ENCODE data around the gene MARS1.
A peak's percentile ranks its signal among the peaks of the same experiment; 100 is the strongest.

The MARS1 gene

DNA sequence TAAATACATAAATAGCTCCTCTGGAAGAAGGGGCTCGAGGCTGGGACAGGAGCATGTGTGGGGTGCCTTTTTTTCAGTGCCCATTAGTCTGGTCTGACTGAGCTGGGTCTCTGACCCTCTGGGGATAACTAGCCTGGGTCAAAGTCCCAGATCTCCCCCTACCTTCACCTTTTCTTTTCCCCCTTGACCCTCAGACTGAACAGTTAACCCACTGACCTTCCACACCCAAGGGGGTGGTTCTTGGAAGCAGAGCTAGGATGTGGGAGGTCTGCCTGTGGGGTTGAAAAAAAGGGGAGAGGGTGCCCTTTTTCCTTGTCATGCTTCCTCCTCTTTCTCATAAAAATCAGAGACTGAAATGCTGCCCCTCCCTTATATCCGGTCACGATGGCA is 29.2 kb upstream of the MARS1 start:
- no peak for DNase-seq (ENCODE audit: low read depth)

DNA sequence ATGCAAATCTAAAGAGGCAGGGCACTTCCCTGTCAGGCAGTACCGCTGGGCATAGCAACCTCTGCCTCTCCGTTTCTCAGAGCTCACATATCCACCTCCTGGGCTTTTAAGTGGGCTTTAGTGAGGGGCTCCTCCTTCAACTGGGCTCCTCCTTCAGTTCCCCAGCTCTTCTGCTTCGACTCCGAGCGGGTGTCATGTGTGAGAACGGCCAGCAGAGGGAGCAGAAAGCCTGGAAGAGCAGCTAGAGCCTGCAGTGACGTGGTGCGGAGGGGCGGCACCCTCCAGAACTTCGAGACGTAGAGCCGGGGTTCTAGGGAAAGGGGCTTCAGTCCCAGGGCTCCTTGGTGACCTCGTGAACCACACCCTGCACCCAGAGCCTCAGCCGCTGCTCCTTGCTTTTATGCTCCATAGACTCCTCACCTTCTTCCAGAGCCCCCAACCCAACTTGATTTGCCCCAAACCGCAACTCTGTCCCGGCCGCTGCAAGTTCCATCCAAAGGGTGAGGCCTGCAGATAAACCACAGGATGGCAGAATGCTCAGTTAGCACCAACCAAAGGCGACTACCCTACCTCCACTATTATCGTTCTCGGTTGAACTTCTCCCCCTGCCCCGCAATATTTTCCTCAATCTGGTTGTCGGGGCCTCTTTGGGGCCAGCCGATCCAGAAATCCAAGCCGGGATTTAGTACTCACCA is 28.7 kb upstream of the MARS1 start:
- DNase-seq (ENCODE audit: low read depth) = peak; percentile 96

DNA sequence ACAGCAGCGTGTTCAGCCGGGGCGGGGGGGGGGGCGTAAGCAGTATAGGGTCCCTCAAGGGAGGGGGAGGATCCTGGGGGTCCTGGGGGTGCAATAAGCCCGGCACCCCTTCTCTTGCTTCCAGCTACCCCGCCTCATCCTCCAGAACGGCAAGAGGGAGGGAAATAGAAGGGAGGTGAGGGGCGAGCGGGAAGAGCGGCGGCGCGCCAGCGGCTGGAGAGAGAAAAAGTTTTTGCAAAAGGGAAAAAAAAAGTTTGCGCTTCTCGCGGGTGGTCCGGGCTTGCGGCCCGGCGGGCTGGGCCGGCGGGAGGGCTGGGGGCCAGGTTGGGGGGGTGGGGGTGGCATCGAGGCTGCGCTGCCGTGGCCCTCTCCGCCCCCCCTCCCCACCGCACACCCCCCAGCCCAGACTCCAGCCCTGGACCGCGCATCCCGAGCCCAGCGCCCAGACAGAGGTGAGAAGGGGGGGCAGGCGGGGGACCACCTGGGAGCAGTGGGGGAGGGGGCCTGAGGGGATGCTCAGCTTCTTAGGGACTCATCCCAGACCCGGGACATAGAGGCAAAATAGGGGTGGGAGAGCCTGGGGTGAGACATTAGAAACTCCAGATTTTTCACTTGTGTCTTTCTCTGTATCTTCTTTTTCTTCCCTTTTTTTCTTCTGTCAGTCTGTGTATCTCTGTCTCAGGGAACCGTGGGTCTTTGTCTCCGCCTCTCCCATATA is 28.0 kb upstream of the MARS1 start, which contains the start of gene GLI1:
GLI1 (plus strand) TSS at position 36 of the 718 bp plus-strand sequence. CDS start 3,907 bp downstream, outside the sequence.
- DNase-seq (ENCODE audit: low read depth) = no peak

GRCh38 chr12:57460468-57460784 is 27.4 kb upstream of the MARS1 start:
- DNase-seq (ENCODE audit: low read depth) = no peak

GRCh38 chr12:57460841-57461275 is 27.0 kb upstream of the MARS1 start:
- DNase-seq (ENCODE audit: low read depth) = no peak

GRCh38 chr12:57461276-57461916 is 26.5 kb upstream of the MARS1 start:
- DNase-seq (ENCODE audit: low read depth) = peak; percentile 75

- no peak for DNase-seq (ENCODE audit: low read depth)
Observed at GRCh38 chr12:57461917-57462250, 26.0 kb upstream of the MARS1 start.

DNA sequence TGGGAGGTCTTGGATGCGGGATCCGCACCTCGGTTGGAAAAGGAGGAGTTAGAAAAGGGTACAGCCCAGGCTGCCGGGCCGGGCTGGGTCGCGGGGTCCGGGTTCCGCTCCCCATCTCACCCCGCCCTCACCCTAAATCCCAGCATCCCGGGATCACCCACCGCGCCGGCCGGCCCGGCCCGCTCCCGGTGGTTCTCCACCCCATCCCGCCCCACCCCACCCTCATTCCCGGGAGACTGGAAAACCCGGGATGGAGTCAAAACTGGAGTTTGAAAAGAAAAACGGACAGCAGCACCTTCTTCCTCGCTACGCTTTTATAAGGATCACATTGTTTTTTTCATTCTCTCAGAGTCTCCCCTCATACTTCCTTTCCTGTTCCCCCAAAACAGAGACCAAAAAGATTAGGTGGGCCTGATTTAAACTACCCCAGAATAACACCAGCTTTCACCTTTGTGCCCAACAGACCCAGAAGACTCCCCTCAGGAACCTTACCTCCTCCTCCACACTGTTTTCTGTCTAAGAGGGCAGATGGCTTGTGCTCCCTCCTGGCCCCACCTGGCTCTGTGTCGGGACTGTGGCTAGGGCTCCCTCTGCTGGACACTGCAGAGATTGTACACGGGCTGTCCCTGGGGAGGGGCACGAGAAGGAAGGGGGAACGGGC is 25.5 kb upstream of the MARS1 start:
- peak; percentile 89 for DNase-seq (ENCODE audit: low read depth)

GRCh38 chr12:57462912-57463253 is 25.0 kb upstream of the MARS1 start:
- no peak for DNase-seq (ENCODE audit: low read depth)

DNA sequence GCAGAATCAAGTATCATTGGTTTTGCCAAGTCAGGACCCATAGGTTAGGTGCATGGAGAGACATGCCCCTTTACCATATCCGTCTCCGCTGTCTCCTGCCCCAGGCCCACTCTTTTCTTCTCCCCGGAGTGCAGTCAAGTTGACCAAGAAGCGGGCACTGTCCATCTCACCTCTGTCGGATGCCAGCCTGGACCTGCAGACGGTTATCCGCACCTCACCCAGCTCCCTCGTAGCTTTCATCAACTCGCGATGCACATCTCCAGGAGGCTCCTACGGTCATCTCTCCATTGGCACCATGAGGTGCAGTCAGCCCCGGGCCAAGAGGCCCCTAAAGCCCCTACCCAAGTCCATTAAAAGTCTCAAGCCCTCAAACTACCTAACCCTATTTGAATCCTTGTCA is 23.3 kb upstream of the MARS1 start:
- no peak for DNase-seq (ENCODE audit: low read depth)

- DNase-seq (ENCODE audit: low read depth) = no peak
Observed at GRCh38 chr12:57465030-57465746, 22.7 kb upstream of the MARS1 start.

GRCh38 chr12:57465747-57466505 is 21.9 kb upstream of the MARS1 start:
- no peak for DNase-seq (ENCODE audit: low read depth)

- no peak for DNase-seq (ENCODE audit: low read depth)
Observed at GRCh38 chr12:57467212-57467874, 20.5 kb upstream of the MARS1 start.

- no peak for DNase-seq (ENCODE audit: low read depth)
Observed at GRCh38 chr12:57467915-57468314, 20.0 kb upstream of the MARS1 start.

- DNase-seq (ENCODE audit: low read depth) = no peak
Observed at GRCh38 chr12:57469296-57470164, 18.3 kb upstream of the MARS1 start.

DNA sequence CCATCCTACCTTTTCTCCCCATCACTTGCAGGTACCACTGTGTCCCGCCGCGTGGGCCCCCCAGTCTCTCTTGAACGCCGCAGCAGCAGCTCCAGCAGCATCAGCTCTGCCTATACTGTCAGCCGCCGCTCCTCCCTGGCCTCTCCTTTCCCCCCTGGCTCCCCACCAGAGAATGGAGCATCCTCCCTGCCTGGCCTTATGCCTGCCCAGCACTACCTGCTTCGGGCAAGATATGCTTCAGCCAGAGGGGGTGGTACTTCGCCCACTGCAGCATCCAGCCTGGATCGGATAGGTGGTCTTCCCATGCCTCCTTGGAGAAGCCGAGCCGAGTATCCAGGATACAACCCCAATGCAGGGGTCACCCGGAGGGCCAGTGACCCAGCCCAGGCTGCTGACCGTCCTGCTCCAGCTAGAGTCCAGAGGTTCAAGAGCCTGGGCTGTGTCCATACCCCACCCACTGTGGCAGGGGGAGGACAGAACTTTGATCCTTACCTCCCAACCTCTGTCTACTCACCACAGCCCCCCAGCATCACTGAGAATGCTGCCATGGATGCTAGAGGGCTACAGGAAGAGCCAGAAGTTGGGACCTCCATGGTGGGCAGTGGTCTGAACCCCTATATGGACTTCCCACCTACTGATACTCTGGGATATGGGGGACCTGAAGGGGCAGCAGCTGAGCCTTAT is 17.4 kb upstream of the MARS1 start:
- no peak for DNase-seq (ENCODE audit: low read depth)

DNA sequence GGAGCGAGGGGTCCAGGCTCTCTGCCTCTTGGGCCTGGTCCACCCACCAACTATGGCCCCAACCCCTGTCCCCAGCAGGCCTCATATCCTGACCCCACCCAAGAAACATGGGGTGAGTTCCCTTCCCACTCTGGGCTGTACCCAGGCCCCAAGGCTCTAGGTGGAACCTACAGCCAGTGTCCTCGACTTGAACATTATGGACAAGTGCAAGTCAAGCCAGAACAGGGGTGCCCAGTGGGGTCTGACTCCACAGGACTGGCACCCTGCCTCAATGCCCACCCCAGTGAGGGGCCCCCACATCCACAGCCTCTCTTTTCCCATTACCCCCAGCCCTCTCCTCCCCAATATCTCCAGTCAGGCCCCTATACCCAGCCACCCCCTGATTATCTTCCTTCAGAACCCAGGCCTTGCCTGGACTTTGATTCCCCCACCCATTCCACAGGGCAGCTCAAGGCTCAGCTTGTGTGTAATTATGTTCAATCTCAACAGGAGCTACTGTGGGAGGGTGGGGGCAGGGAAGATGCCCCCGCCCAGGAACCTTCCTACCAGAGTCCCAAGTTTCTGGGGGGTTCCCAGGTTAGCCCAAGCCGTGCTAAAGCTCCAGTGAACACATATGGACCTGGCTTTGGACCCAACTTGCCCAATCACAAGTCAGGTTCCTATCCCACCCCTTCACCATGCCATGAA is 16.8 kb upstream of the MARS1 start:
- no peak for DNase-seq (ENCODE audit: low read depth)

GRCh38 chr12:57471661-57472060 is 16.2 kb upstream of the MARS1 start:
- no peak for DNase-seq (ENCODE audit: low read depth)

DNA sequence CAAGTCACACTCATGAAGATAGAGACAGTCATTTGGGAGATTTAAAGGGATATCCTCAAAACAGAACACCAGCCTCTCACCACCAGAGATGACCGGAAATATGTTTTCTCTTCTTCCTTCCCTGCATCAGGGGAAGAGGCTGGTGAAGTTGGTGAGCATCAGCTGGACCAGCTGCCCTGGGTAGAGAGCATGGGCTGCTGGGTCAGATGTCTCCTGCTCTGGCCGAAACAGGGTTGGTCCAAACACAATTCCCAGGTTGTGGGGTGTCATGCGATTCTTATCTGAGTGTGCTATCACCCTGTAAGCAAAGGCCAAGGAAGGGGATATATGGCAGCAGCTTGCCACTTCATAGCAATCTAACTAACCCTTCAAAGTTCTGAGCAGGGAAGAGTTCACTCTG is 15.5 kb upstream of the MARS1 start:
- no peak for DNase-seq (ENCODE audit: low read depth)

Measured in EH (cell line).